Heart left ventricle (tissue), 13 donors: ENCODE data around the gene CRACR2A.

ENCODE experiments used
- CTCF ChIP-seq, 12 donors: fragments of 200-600 bp; sonication (generic) in 4 of 12; IDR thresholded peaks; one replicate each; pipeline versions ENCODE4 v1.5.0 to v1.8.0; 2018 to 2022; ENCODE audit warnings: antibody characterized with exemption in 12 of 12, mild to moderate bottlenecking in 5 of 12
- POLR2A ChIP-seq, 2 donors: fragments of 450-650 bp; IDR thresholded peaks; one replicate each; pipeline ENCODE4 v1.6.1; 2017; ENCODE audit warnings: antibody characterized with exemption in 2 of 2, mild to moderate bottlenecking in 2 of 2, moderate library complexity in 2 of 2
- donor health status: ischemic (EF 13 %, LVEDD 7.1; RV severe dilation, severe dysfunction).
- donor health status: DM: no; HTN: yes; CAD: no.
- donor health status: DM: no; HTN: no; CAD: no.
- donor health status: ischemic (EF 25% LVEDD 6.9; RV normal size, moderate dysfunction).
- donor health status: ischemic (EF 25% LVEDD 5.7; RV mildly dilated, moderate dysfunction).
- donor health status: ischemic (EF 35%, LVEDD 5.7; RV mildly dilated, moderate dysfunction).
- donor health status: nonischemic (EF 11% LVEDD 7.7; RV severe dilation, severe dysfunction).
- donor health status: DM: yes; HTN: yes; CAD: no.
- donor health status: PGD.
- donor health status: ischemic (EF 29% LVEDD 5.4; RV normal size, mild dysfunction).
- donor health status: nonischemic (EF 23%, LVEDD 6.1; RV moderate dilation, normal function).

GRCh38 chr12:3775385-3776035 is 22.6 kb upstream of the CRACR2A start:
- TF ChIP-seq POLR2A (IDR thresholded peaks at IDR 0.05) (no peak), CTCF (IDR thresholded peaks at IDR 0.05) (no peak)
